Breast epithelium (tissue), 3 donors: ENCODE measurements around the gene SAA1.

Source experiments
- POLR2A ChIP-seq: fragments of 450-650 bp; IDR thresholded peaks from one replicate; pipeline ENCODE4 v1.6.1; 2016; ENCODE audit warnings: antibody characterized with exemption, mild to moderate bottlenecking, moderate library complexity
- POLR2AphosphoS5 ChIP-seq, 3 donors: sonication (generic); formaldehyde crosslinking; IDR thresholded peaks; one replicate each; pipeline ENCODE4 v1.6.1; 2017; ENCODE audit warnings: antibody characterized with exemption in 3 of 3
- TF ChIP-seq, protein P1 (sequence below), 3 donors: fragments of 450-650 bp; IDR thresholded peaks; one replicate each; pipeline ENCODE4 v1.5.1; 2016 to 2017; ENCODE audit warnings: antibody characterized with exemption in 3 of 3, mild to moderate bottlenecking in 3 of 3, moderate library complexity in 3 of 3

DNA sequence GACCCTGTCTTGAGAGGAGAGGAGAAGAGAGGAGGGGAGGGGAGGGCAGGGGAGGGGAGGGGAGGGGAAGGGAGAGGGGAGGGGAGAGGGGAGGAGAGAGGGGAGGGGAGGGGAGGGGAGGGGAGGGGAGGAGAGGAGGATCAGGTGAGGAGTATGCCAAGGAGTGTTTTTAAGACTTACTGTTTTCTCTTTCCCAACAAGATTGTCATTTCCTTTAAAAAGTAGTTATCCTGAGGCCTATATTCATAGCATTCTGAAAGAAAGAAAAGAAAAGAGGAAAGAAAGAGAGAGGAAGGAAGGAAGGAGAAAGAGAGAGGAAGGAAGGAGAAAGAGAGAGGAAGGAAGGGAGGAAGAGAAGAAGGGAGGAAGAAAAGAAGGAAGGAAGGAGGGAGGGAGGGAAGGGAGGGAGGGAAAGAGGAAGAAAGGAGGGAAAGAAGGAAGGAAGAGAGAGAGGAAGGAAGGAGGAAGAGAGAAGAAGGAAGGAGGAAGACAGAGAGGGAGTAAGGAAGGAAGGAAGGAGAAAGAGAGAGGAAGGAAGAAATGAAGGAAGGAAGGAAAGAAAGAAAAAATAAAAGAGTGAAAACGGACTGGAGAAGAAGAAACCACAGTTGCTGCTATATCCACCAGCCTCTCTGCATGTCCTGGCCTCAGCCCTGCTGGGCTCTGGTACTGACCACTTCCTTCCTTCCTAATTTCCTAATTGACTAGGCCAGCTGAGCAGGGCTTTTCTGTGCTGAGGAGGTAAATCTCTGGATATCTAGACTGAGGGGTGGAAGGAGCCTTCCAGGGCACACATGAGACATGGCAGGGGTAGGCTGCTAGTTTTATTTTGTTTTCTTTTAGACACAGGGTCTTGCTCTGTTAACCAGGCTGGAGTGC lies 1.1 kb upstream of the SAA1 start:
- TF ChIP-seq, protein P1, sequence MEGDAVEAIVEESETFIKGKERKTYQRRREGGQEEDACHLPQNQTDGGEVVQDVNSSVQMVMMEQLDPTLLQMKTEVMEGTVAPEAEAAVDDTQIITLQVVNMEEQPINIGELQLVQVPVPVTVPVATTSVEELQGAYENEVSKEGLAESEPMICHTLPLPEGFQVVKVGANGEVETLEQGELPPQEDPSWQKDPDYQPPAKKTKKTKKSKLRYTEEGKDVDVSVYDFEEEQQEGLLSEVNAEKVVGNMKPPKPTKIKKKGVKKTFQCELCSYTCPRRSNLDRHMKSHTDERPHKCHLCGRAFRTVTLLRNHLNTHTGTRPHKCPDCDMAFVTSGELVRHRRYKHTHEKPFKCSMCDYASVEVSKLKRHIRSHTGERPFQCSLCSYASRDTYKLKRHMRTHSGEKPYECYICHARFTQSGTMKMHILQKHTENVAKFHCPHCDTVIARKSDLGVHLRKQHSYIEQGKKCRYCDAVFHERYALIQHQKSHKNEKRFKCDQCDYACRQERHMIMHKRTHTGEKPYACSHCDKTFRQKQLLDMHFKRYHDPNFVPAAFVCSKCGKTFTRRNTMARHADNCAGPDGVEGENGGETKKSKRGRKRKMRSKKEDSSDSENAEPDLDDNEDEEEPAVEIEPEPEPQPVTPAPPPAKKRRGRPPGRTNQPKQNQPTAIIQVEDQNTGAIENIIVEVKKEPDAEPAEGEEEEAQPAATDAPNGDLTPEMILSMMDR (IDR thresholded peaks at IDR 0.05) = no peak
- TF ChIP-seq POLR2AphosphoS5 (IDR thresholded peaks at IDR 0.05) (no peak), POLR2A (no peak)
